CD4-positive, alpha-beta T cell treated with Interferon gamma for 1 hour (primary cell): ENCODE results near the gene SURF6.
"Not testable (repeated sequence)": the region's sequence is repeated elsewhere in the genome, so short reads cannot be mapped to it uniquely, and the experiment has no call there.

ENCODE experiments used
- DNase-seq: peaks from one replicate; pipeline ENCODE4 v3.0.0-alpha.2; 2020

The SURF6 gene

GRCh38 chr9:133323211-133323610 lies 12.8 kb downstream of the SURF6 start:
- DNase-seq = no peak

GRCh38 chr9:133322701-133323100 lies 13.3 kb downstream of the SURF6 start:
- no peak for DNase-seq

- DNase-seq = no peak
Observed at GRCh38 chr9:133321411-133321935, 14.5 kb downstream of the SURF6 start.

- DNase-seq = no peak
Observed at GRCh38 chr9:133320421-133320881, 15.5 kb downstream of the SURF6 start.

GRCh38 chr9:133317551-133317950 lies 18.4 kb downstream of the SURF6 start:
- not testable (repeated sequence) for DNase-seq

- no peak for DNase-seq
Observed at GRCh38 chr9:133315997-133316396, 20.0 kb downstream of the SURF6 start.

- no peak for DNase-seq
Observed at GRCh38 chr9:133309608-133310007, 26.4 kb downstream of the SURF6 start.

- DNase-seq = no peak
Observed at GRCh38 chr9:133307301-133307700, 28.7 kb downstream of the SURF6 start.

- no peak for DNase-seq
Observed at GRCh38 chr9:133306242-133307204, 29.5 kb downstream of the SURF6 start.

GRCh38 chr9:133305731-133306130 lies 30.3 kb downstream of the SURF6 start:
- no peak for DNase-seq

GRCh38 chr9:133304477-133305377 lies 31.3 kb downstream of the SURF6 start:
- no peak for DNase-seq

GRCh38 chr9:133304158-133304470 lies 31.9 kb downstream of the SURF6 start:
- no peak for DNase-seq

GRCh38 chr9:133303266-133304157 lies 32.5 kb downstream of the SURF6 start:
- no peak for DNase-seq

GRCh38 chr9:133301253-133302230 lies 34.4 kb downstream of the SURF6 start:
- no peak for DNase-seq

GRCh38 chr9:133299996-133300395 lies 36.0 kb downstream of the SURF6 start:
- not testable (repeated sequence) for DNase-seq

- DNase-seq = no peak
Observed at GRCh38 chr9:133294257-133294656, 41.7 kb downstream of the SURF6 start.

GRCh38 chr9:133290751-133291302 lies 45.2 kb downstream of the SURF6 start:
- no peak for DNase-seq

- DNase-seq = no peak
Observed at GRCh38 chr9:133286523-133286922, 49.5 kb downstream of the SURF6 start.

- DNase-seq = no peak
Observed at GRCh38 chr9:133285252-133285775, 50.7 kb downstream of the SURF6 start.

- no peak for DNase-seq
Observed at GRCh38 chr9:133284362-133284761, 51.6 kb downstream of the SURF6 start.
